GM13976 (cell line): ENCODE data around the gene TRABD2B.

Experiments
- DNase-seq: peaks from one replicate; pipeline ENCODE4 v3.0.0; 2012; ENCODE audit warnings: low spot score
- in situ Hi-C: fragments of 300-500 bp; cut with MboI; formaldehyde crosslinking; loops from one replicate; pipeline ENCODE4 v1.12.0; 2022; ENCODE audit warnings: low sequenced_read_pairs, mixed read lengths, inconsistent platforms; ENCODE audit not compliant: unreplicated experiment
- TF ChIP-seq, protein P1 (sequence below): IDR thresholded peaks from 2 replicates; pipeline ENCODE4 v1.5.1; 2012; ENCODE audit warnings: borderline replicate concordance, mild to moderate bottlenecking; ENCODE audit not compliant: insufficient read depth; ENCODE audit errors: extremely low read depth, missing control alignments, control extremely low read depth

Gene TRABD2B

DNA sequence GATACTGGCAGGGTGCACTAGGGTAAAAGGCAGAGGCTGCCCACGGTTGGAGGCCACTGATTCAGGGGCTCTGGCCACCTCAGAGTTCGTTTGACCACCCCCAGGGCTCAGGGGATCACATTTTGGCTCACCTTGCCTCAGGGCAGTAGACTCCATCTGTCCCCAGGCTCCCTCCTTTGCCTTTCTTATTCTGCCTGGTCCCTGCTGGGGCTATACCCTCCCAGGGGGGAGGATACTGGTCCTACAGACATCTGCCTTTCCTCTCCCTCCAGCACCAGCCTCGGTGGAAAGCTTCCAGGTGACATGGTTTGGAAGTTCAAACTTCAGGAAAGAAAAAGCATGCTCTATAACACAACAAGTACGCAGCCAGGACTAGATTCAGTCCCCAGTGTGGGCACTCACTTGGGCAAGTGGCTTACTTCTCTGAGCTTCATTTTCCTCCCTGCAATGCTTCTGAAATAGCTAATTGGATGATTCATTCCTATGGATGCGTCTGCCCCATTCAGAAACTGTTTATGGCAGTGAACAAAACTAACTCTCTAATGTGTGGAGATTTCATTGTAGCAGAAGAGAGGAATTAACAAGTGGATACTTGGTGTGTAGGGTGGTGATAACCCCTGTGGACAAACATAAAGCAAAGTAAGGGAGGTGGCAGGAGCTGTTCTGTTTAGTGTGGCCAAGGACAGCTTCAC, 154.8 kb downstream of the TRABD2B start:
- TF ChIP-seq, protein P1, sequence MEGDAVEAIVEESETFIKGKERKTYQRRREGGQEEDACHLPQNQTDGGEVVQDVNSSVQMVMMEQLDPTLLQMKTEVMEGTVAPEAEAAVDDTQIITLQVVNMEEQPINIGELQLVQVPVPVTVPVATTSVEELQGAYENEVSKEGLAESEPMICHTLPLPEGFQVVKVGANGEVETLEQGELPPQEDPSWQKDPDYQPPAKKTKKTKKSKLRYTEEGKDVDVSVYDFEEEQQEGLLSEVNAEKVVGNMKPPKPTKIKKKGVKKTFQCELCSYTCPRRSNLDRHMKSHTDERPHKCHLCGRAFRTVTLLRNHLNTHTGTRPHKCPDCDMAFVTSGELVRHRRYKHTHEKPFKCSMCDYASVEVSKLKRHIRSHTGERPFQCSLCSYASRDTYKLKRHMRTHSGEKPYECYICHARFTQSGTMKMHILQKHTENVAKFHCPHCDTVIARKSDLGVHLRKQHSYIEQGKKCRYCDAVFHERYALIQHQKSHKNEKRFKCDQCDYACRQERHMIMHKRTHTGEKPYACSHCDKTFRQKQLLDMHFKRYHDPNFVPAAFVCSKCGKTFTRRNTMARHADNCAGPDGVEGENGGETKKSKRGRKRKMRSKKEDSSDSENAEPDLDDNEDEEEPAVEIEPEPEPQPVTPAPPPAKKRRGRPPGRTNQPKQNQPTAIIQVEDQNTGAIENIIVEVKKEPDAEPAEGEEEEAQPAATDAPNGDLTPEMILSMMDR: no peak
- in situ Hi-C loops: no loop called here
- no peak for DNase-seq

DNA sequence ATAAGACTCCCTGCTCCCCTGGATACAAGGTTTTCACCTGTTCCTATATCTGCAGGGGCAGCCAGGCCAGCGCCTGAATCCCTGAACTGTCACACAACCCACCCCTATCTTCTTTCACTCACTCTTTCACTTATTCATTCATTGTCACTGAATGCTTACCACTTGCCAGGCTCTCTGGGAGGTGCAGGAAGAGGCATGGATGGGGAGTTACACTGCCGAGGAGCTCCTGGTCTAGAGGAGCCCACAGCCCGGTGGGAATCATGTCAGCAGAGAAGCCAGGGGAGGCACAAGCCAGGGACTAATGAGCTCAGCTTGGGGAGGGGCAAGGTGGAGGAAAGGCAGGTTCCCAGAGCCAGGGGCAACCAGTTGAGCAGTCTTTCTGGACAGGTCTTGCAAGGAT, 155.8 kb downstream of the TRABD2B start:
- in situ Hi-C loops: no loop called here
- TF ChIP-seq, protein P1: no peak
- DNase-seq: no peak

DNA sequence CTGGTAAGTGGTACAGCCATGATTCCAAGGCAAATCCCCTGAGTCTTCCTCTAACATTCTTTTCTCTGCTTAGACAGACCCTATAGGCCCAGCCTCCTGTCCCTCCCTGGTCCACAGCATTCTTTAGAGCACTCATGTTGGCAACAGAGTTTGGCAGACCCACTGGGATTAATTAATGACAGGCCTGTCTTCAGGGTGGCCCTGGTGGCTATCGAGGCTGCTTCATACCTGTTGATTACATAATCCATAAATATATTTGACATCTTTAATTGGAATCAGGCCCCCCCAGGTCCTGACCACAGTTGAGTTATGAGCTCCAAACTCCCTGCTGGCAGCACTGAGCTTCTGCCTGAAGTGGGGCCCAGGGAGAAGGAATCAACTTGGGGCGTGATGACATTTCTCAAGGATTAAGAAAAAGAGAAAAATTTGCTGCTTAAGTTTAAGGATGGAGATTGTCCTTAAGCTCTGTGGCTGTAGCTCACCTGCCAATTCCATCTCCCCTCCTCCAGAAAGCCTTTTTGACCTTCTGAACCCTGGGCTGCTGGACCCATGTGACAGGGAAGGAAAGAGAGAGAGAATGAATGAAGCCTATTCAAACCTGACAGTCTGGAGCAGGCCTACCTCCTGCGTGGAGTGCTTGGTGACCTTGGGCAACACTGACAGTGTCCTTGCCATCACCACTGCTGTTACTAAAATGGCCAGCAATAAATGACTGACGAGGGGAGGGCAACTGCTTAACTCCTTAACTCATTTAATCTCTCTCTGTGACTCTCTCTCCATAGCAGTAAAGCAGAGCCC, 156.6 kb downstream of the TRABD2B start:
- no peak for DNase-seq
- TF ChIP-seq, protein P1: no peak
- in situ Hi-C loops: no loop called here

- TF ChIP-seq, protein P1: no peak
- DNase-seq: no peak
- in situ Hi-C loops: no loop called here
Measured at GRCh38 chr1:47839433-47839760, 157.8 kb downstream of the TRABD2B start.

DNA sequence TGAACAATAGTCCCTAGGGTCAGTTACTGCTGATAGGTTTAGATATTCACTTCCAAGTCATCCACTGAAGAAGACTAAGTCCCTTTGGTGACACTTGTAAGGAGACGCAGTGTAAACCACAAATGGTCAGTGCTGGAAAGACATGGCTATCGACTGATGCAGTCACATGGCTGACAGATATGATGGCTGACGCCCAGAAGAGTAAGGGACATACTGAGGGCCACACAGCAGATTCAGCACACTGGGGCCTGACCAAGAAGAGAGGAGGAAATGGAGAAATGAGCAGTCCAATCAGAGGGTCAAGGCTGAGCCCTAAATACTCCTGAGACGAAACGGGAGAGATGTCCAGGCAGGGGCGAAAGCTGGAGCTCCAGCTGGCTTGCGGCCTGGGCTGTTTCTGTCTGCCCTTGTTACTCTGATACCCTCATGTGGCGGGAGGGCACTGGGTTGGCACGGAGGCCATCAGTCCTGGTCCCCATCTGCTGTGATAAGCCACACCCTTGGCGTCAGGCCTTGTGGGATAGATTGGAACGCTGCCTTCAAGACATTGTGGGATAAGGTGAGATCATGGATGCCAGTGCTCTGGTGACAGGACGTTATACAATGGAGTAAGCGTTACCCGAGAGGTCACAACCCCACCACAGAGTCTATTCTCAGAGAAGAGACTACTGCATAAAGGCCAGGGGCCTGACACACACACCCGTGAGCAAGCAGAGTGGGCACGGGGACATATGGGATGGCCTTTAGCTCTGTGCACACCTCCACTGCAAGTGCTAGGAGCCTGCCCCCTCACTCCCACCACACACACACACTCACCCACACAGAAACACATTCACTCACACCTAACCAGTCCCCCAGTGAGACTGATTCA, 158.4 kb downstream of the TRABD2B start:
- in situ Hi-C loops: no loop called here
- no peak for DNase-seq
- TF ChIP-seq, protein P1: no peak

- no peak for DNase-seq
- TF ChIP-seq, protein P1: no peak
- in situ Hi-C loops: no loop called here
Measured at GRCh38 chr1:47837866-47838561, 159.2 kb downstream of the TRABD2B start.
